Urinary bladder (tissue), 4 donors: ENCODE data around the gene VAX1. TPM values are rescaled to one million over a fixed set of nuclear protein-coding genes. Genes with fewer than 3 reads are reported as not detected.
A peak's percentile ranks its signal among the peaks of the same experiment; 100 is the strongest.

ENCODE experiments used
- DNase-seq: peaks from one replicate; pipeline ENCODE4 v3.0.0-alpha.2; 2015; ENCODE audit errors: extremely low spot score
- H3K27ac ChIP-seq: one replicate; pipeline ENCODE4 v1.5.1; 2013; ENCODE audit warnings: low read depth, mild to moderate bottlenecking, moderate library complexity
- H3K36me3 ChIP-seq: one replicate; pipeline ENCODE4 v1.6.1; 2013; ENCODE audit warnings: mild to moderate bottlenecking, moderate library complexity; ENCODE audit not compliant: insufficient read depth
- H3K4me1 ChIP-seq: one replicate; pipeline ENCODE4 v1.6.1; 2013; ENCODE audit warnings: mild to moderate bottlenecking, moderate library complexity; ENCODE audit not compliant: insufficient read depth
- H3K4me3 ChIP-seq: one replicate; pipeline ENCODE4 v1.5.1; 2013; ENCODE audit warnings: low read depth, low read length
- WGBS: extraction: QIAGEN DNeasy Blood & Tissue Kit; methylation state at CpG from one replicate; pipeline ENCODE4 v1.1.7; 2013; 5-methylcytosine and 5-hydroxymethylcytosine counted together
- polyA plus RNA-seq: library from polyadenylated mRNA; stranded (reverse); fragments of 200-250 nt; gene quantifications from one replicate; pipeline ENCODE4 v1.2.3, GENCODE V29; 2013
- total RNA-seq: library from RNA; depleted of rRNA; stranded (reverse); fragments of >200 nt; gene quantifications from one replicate; pipeline ENCODE4 v1.2.3, GENCODE V29; 2014
- donor health status: healthy with polysubstance abuse.
- donor health status: healthy.

The VAX1 gene
- total and polyA plus RNA-seq, 2 donors = not detected

DNA sequence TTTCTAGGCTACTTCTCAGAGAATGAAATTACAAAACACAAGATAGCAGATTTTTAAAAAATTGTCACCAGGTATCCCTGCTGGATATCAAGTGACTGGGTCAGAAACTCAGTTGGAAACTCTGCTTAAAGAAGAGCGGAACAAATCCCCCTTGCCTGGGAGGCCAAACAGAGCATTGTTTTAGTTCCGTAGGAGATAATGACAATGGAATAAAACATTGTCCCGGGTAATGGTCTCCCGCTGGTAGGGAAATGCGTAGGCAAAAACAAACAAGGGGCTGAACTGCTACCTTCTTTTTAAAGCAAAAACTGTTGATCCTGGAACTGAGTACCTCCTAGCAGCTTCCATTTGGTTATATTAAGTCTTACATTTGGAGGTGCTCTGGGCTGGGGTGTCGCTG, 21.3 kb upstream of the VAX1 start:
- H3K4me3 ChIP-seq = no peak overlapping the region
- no peak overlapping the region for H3K27ac ChIP-seq
- H3K4me1 ChIP-seq = no peaks in the 10 kb centered on the region
- H3K36me3 ChIP-seq = no peaks in the 10 kb centered on the region
- DNase-seq = no peak
- 8% methylated on average over 6 of the region's 6 CpGs for WGBS

DNA sequence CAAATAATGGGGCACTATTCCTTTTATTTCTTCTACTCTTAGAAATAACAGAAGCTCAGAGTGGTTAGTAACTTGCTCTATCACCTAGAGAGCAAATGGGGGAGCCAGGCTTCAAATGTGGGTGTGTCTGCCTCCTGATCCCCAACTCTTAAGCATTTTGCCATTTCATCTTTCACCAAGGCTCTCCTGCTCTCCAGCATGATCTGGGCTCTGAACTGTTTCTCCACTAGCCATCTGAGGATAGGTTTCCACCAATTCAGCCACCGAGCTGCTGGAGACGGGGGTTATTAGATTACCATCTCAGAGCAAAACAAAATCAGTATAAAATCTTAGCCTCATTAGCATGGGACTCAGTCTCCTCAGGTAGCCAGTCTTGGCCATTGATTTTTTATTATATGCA, 20.2 kb upstream of the VAX1 start:
- Histone ChIP-seq H3K4me3 (no peak overlapping the region), H3K4me1 (no peaks in the 10 kb centered on the region), H3K36me3 (no peaks in the 10 kb centered on the region), H3K27ac (no peak overlapping the region)
- WGBS = 13% methylated on average over 2 of the region's 2 CpGs
- no peak for DNase-seq

DNA sequence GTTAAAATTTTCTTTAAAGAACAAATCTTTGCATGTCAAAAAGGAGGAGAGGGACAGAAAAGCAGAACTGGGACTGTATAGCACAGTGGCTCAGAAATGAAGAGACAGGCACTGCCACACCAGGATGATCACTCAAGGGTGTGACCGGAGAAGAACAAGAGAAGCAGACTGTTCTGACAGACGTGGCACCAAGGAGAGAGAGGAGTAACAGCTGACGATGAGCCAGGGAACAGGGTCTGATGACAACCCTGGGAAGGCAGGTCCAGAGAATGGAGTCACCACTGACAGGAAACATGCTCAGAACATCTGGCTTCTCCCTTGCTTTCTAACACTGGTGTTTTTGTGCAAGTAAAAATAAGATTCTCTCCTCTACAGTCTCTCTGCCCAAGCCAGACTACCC, 14.6 kb upstream of the VAX1 start:
- no peak overlapping the region for H3K27ac ChIP-seq
- no peaks in the 10 kb centered on the region for H3K4me1 ChIP-seq
- no peak for DNase-seq
- 25% methylated on average over 3 of the region's 3 CpGs for WGBS
- no peak overlapping the region for H3K4me3 ChIP-seq
- H3K36me3 ChIP-seq = no peaks in the 10 kb centered on the region

DNA sequence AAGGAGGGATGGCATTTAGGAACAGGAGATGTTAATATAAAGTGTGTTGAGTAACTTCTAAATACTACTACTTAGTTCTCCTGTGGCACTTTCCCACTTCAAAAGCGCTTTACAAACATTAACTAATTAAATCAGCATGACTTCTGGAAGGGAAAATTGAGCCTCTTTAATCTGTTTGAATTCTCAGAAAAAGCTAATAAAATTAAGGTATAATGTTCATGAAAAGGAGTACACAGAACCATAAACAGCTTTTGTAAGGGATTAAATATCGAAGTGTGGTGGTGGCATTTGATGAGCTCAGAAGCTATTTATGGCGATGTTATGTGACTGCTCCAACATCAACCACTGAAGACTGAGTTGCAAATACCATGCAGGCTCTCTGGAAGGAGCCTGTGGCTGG, 10.2 kb upstream of the VAX1 start:
- no peaks in the 10 kb centered on the region for H3K36me3 ChIP-seq
- H3K4me3 ChIP-seq = no peak overlapping the region
- no peak overlapping the region for H3K27ac ChIP-seq
- 57% methylated on average over 3 of the region's 3 CpGs for WGBS
- no peaks in the 10 kb centered on the region for H3K4me1 ChIP-seq
- DNase-seq = no peak

DNA sequence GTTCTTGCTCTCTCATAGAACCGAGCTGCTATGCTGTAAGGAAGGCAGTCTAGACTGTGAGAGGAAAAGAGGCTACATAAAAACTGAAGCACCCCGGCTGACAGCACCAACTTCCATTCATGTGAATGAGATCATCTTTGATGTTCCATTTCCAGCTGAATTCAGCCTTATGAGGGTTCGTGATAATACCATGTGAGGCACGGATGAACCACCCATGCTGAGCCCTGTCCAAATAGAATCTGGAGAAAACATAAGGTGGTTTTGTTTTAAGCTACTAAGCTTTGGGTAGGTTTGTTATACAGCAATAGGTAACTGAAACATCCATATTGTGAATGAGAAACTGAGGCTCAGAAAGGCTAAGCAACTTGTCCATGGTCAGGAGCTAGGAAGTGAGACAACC, 6.9 kb upstream of the VAX1 start:
- Histone ChIP-seq H3K36me3 (no peaks in the 10 kb centered on the region), H3K4me3 (no peak overlapping the region), H3K4me1 (no peaks in the 10 kb centered on the region), H3K27ac (no peak overlapping the region)
- no peak for DNase-seq
- 78% methylated on average over 4 of the region's 4 CpGs for WGBS

DNA sequence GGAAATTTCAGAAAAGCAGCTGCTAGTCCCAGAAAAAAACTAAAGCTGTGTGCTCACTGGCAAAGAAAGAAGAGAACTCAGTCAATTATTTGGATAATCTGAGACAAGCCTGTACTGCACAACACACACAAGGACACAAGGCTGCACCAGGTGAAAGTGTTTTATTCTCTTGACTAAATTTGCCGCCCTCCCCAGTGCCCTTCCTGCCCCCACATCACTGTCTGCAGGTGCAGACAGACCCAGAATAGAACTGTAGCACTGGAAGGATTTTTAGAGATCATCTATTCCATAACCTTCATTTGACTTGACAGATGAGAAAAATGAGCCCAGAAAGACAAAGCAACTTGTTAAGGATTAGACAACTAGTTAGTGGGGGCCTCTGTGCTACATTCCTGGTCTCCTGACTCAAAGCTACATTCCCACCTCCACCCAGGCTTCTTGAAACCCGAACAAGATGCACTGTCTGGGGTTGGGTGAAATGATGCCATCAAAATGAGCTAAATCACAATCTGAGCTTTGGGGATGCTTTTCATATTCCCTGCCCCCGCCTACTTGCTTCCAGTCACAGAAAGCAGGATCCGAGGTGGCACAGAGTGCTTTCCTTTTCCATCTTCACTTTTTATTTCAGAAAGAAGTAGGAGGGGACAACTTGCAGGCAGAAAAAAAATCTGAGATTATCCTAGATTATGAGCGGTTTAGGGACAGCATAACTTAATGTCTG, 5.2 kb upstream of the VAX1 start:
- H3K4me3 ChIP-seq = no peak overlapping the region
- DNase-seq = no peak
- no peaks in the 10 kb centered on the region for H3K4me1 ChIP-seq
- WGBS = 60% methylated on average over 5 of the region's 5 CpGs
- H3K36me3 ChIP-seq = no peaks in the 10 kb centered on the region
- no peak overlapping the region for H3K27ac ChIP-seq

DNA sequence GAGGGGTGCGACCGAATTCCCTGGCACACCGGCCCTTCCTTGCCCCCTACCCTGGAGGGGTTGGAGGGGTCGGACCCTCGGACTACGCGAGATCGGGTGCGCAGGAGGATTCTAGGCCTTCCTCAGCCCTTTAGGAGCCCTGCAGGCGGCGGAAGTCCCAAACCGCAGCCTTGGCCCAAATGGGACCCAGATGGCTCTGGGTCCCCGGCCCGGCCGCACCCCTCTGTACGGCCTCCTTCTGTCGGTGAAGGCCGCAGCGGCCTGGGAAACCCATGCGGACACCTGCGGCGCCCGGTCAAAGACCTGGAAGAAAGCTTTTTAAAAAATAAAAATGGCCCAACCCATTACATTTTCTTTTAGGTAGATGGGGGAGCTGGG, 2.4 kb upstream of the VAX1 start:
- WGBS = 5% methylated on average over 23 of the region's 23 CpGs
- no peak for DNase-seq
- H3K4me3 ChIP-seq = no peak overlapping the region
- no peak overlapping the region for H3K27ac ChIP-seq
- H3K36me3 ChIP-seq = no peaks in the 10 kb centered on the region
- H3K4me1 ChIP-seq = peaks cover 2% of the 10 kb centered on the region

DNA sequence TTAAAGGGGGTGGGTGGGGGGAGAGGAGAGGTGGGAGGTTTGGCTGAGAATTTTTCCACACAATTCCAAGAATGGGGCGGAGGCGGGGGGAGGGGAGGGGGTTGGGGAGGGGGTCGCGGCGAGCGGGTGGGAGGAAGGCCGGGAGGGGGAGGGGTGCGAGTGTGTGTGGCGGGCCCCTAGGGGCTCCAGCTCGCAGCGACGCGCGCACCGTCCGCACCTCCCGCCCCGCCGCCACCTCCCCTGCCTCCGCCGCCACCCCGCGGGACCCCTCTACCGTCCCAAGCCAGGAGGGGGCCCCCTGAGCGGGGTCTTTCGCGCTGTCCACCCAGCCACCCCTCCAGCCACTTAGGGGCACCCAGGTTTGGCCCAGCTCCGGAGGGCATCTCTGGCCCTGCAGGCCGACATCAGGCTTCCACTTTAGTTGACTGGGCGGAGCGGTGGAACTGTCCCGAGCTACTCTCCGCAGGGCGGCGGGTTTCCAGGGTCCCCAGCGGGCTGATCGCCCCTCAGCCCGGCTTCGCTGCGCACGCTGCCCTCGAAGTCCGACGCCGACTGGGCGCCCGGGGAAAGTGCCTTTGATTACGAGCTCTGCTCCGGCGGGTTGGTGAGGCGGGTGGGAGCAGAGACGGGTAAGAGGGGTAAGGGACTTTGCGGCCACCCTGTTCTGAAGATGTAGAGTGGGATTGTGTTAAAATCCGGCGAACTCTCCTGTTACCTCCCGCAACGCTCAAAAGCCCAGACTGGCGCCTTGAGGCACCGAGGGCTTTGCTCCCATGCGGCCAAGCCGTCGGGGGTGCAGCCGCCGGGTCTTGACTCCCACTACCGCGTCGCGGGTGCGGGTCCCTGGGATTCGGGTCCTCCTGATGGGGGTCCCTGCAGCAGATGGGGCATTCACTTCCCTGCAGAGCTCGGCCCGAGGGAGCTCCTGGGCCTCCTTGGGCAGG, 1.8 kb upstream of the VAX1 start:
- DNase-seq = no peak
- H3K36me3 ChIP-seq = no peaks in the 10 kb centered on the region
- H3K27ac ChIP-seq = no peak overlapping the region
- H3K4me1 ChIP-seq = peaks cover 2% of the 10 kb centered on the region
- H3K4me3 ChIP-seq = no peak overlapping the region
- 2% methylated on average over 72 of the region's 72 CpGs for WGBS

DNA sequence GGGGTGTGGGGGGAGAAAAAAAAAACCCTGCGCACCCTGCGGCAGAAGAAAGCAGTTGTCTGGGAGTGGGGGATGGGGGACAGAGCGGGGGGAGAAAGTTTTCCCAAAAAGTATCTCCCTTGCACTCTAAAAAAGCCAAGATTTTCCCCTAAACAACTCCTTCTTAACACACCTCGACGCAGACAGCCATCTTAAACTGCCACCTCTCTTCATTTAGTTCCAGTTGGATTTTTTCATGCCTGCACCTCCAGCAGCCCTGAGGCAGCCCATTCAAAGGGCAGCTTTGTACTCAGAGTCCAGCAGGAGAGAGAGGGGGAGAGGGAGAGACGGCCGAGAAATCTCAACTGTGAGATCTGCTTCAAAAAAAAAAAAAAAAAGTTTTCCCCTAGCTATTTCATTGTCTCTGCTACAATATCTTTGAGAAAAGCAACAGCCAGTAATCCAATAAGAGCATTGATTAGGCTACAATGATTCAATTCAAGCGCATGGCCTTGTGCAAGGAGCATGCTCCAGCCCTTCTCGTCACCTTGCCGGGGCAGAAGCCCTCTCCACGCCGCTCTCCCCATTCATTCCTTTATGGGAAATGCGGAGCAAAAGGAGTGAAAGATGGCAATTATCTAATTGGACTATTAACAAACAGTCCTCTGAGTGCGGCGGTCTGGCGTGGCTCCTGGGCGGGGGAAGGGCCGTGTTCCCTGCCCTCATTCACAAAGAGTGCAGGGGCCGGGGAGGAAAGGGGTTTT, 939 bp upstream of the VAX1 start:
- Histone ChIP-seq H3K36me3 (no peaks in the 10 kb centered on the region), H3K4me3 (no peak overlapping the region), H3K4me1 (peaks cover 2% of the 10 kb centered on the region), H3K27ac (no peak overlapping the region)
- 4% methylated on average over 19 of the region's 19 CpGs for WGBS
- no peak for DNase-seq

DNA sequence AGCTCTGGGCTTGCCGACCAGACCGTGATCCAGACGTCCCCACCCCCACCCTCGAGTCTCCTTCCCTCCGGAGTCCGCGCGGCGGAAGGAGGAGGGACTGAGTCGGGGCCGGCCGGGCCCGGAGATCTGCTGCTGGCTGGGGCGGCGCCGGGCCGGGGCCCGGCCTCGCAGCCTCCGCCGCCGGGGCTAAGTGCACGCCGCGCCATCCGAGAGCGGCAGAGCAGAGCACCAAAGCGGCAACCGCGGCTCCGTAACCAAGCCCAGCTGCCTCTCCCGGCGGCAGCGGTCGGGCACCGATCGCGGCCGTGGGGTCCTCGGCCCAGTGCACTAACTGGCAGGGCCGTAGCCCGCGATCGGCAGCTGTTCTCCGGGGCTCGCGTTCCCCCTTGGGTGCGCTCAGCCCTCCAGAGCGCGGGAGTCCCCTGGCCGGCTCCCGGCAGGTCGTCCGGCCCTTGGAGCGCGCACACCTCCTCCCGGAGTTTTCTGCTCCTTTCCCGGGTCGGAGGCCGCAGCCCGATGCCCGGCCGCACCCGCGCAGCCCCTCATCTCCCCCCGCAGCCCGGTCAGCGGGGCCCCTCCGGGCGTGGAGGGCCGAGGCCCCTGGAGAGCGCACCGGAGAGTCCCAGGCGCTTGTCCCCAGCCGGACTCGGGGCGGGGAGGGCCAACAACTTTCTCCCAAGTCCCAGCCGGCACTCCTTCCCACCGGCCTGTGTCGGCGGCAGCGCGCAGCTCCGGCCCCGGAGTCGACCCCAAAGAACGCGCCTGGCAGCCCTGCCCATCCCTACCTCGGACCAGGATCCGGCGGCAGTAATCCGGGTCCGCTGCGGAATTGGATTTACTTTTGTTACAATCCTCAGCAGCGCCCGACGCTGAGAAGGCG, 799 bp downstream of the VAX1 start:
- DNase-seq = no peak

DNA sequence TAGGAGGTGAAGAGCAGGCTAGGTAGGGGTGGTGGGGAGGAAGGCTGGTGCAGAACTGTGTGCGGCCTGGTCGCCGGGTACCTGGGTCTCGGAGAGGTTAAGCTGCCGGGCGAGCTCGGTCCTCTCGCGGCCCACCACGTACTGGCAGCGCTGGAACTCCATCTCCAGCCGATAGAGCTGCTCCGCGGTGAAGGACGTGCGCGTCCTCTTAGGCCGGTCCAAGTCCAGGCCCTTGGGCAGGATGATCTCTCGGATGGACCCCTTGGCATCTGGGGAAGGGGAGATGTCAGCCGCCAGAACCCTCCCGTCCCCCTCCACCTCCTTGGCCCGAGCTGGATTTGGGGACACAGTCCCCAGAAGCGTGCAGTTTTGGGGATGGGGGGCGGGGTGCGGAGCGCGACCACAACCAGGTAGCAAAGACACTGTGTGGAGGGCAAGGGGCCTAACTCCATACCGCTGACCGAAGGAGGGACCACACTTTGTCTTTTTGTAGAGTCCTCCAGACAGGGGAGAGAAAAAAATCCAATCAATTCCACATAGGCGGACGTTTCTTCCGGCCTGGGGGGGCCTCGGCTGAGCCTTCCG, 1.6 kb downstream of the VAX1 start:
- H3K4me3 ChIP-seq = no peak overlapping the region
- H3K4me1 ChIP-seq = peaks cover 2% of the 10 kb centered on the region
- no peak overlapping the region for H3K27ac ChIP-seq
- DNase-seq = no peak
- WGBS = 36% methylated on average over 34 of the region's 34 CpGs
- no peaks in the 10 kb centered on the region for H3K36me3 ChIP-seq

More for the DNA sequence above, 799 bp downstream of the VAX1 start:
- peak overlapping the region; percentile 22 for H3K4me3 ChIP-seq
- H3K27ac ChIP-seq = no peak overlapping the region
- H3K36me3 ChIP-seq = no peaks in the 10 kb centered on the region
- peaks cover 2% of the 10 kb centered on the region for H3K4me1 ChIP-seq
- WGBS = under 1% methylated on average over 98 of the region's 98 CpGs

DNA sequence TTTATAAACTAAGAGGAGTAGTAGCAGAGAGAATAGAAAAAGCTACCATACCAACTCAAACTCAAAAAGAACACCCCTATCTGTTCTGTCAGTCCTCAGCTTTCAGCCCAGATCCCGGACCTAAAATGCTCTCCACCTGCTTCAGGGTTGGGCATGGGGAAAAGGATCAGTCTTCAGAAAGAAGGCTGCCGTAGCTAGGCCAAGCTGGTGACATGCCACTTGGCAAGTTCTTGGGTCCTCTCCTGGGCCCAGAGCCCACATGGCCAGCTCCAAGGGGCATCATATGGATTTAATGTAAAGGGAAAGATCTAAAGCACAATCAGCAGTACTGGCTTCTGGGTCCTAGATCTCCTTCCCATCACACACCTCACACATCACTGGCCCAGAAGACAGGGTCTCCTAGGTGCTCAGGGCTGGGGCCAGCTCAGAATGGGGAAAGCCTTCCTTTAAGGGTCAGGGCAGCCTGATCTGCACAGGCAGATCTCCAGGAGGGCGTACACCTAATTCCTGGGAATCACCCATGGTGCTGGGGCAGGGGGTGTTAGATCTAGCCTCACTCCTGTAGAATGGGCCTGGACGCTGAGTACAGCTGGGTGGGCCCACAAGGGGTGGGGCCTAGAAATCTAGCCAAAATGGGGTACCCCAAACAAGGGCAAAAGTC, 2.5 kb downstream of the VAX1 start:
- H3K36me3 ChIP-seq = no peaks in the 10 kb centered on the region
- H3K4me1 ChIP-seq = peaks cover 2% of the 10 kb centered on the region
- H3K4me3 ChIP-seq = no peak overlapping the region
- no peak for DNase-seq
- no peak overlapping the region for H3K27ac ChIP-seq
- WGBS = 92% methylated on average over 4 of the region's 4 CpGs
